K562 (cell line): ENCODE results near the gene PACSIN1. TPM values are rescaled to one million over a fixed set of nuclear protein-coding genes. Genes with fewer than 3 reads are reported as not detected.

Experiments
- ATAC-seq: fragments of 200-7000 bp; cut with Tn5 transposase; 3 replicates; pipeline ENCODE4 v1.9.1; 2020; ENCODE audit warnings: moderate library complexity
- BruUV-seq: library from RNA; stranded (reverse); fragments of 400-500 nt; replicated peaks from 2 replicates; lab custom pipeline; 2021; lab: Mats Ljungman, UMichigan
- CTCF ChIA-PET: fragments of 300-600 bp; formaldehyde crosslinking; extraction: SDS; loops from one replicate; lab custom pipeline; 2021; ENCODE audit warnings: low intra/inter-chr PET ratio; lab: Yijun Ruan, JAX
- POLR2A ChIA-PET: fragments of 300-600, 350-650 bp; sonication (Branson Sonifier 250); formaldehyde crosslinking; extraction: SDS; loops from one replicate; lab custom pipeline; 2021; ENCODE audit warnings: antibody characterized with exemption, inconsistent platforms; lab: Yijun Ruan, JAX
- DNase-seq, 4 experiments: peaks; one replicate each; pipeline versions ENCODE4 v3.0.0 to v3.0.0-alpha.2; 2011 to 2018; ENCODE audit warnings: low spot score in 3 of 4, mixed read lengths in 3 of 4; ENCODE audit errors: extremely low read depth in 1 of 4
- FAIRE-seq: peaks from 2 replicates; lab custom pipeline; 2011; peaks lifted over from hg19 to GRCh38; lab: Jason Lieb, UNC
- H2AFZ ChIP-seq: 2 replicates; pipeline ENCODE4 v1.6.0; 2011; ENCODE audit warnings: low read depth, low read length, control low read depth, inconsistent platforms
- H3K27ac ChIP-seq: fragments of 200-600 bp; 3 replicates; pipeline ENCODE4 v1.8.0; 2011; ENCODE audit warnings: low read depth, mild to moderate bottlenecking, control low read depth, inconsistent platforms, low read length, moderate library complexity, mixed read lengths; ENCODE audit errors: extremely low read depth
- H3K27me3 ChIP-seq, 2 experiments: fragments of 300-600 bp in 1 of 2; 2 replicates in 1 of 2; 3 replicates in 1 of 2; pipeline versions ENCODE4 v1.6.0 to v1.8.0; 2011; ENCODE audit warnings: inconsistent platforms in 2 of 2, low read length in 2 of 2, mild to moderate bottlenecking in 1 of 2, mixed read lengths in 1 of 2, moderate library complexity in 1 of 2; ENCODE audit not compliant: control insufficient read depth in 2 of 2, insufficient read depth in 2 of 2
- H3K36me3 ChIP-seq: fragments of 300-600 bp; 3 replicates; pipeline ENCODE4 v1.8.0; 2011; ENCODE audit warnings: mild to moderate bottlenecking, low read length, inconsistent platforms; ENCODE audit not compliant: control insufficient read depth, insufficient read depth
- H3K4me1 ChIP-seq, 2 experiments: fragments of 200-600 bp in 1 of 2; replicated peaks in 1 of 2; 2 replicates in 1 of 2; 3 replicates in 1 of 2; pipeline versions ENCODE4 v1.5.1 to v1.8.0; 2011; ENCODE audit warnings: inconsistent platforms in 2 of 2, low read length in 2 of 2, mild to moderate bottlenecking in 1 of 2, mixed read lengths in 1 of 2, moderate library complexity in 1 of 2; ENCODE audit not compliant: control insufficient read depth in 2 of 2, insufficient read depth in 2 of 2
- H3K4me2 ChIP-seq: 2 replicates; pipeline ENCODE4 v1.6.1; 2011; ENCODE audit warnings: low read length, control low read depth, inconsistent platforms, mixed read lengths; ENCODE audit not compliant: insufficient read depth
- H3K4me3 ChIP-seq: fragments of 200-600 bp; sonication (generic), shearing (Covaris generic); 2 replicates; pipeline ENCODE4 v1.5.1; 2016; ENCODE audit warnings: control low read depth, inconsistent platforms
- H3K79me2 ChIP-seq: fragments of 200-600 bp; 3 replicates; pipeline ENCODE4 v1.8.0; 2011; ENCODE audit warnings: low read length, inconsistent platforms; ENCODE audit not compliant: control insufficient read depth, insufficient read depth
- H3K9ac ChIP-seq, 2 experiments: 2 replicates each; pipeline versions ENCODE4 v1.6.0 to v1.6.1; 2011; ENCODE audit warnings: low read depth in 2 of 2, low read length in 2 of 2, control low read depth in 1 of 2, inconsistent platforms in 1 of 2, mild to moderate bottlenecking in 1 of 2, mixed read lengths in 1 of 2; ENCODE audit not compliant: insufficient read depth in 1 of 2
- H3K9me1 ChIP-seq: one replicate; pipeline ENCODE4 v1.6.0; 2011; ENCODE audit warnings: inconsistent platforms, mild to moderate bottlenecking, low read length, moderate library complexity; ENCODE audit not compliant: control insufficient read depth, insufficient read depth
- H3K9me3 ChIP-seq: replicated peaks from 2 replicates; pipeline ENCODE4 v1.5.1; 2011; ENCODE audit warnings: low read depth, low read length, inconsistent platforms; ENCODE audit not compliant: control insufficient read depth, insufficient read depth
- H4K20me1 ChIP-seq: replicated peaks from 2 replicates; pipeline ENCODE4 v1.6.1; 2011; ENCODE audit warnings: low read length, inconsistent platforms, mixed read lengths; ENCODE audit not compliant: control insufficient read depth, insufficient read depth
- NFIC ChIP-seq: fragments of 450-650 bp; IDR thresholded peaks from 2 replicates; pipeline ENCODE4 v1.6.1; 2017; ENCODE audit warnings: mild to moderate bottlenecking, inconsistent platforms
- NFXL1 ChIP-seq: fragments of 450-650 bp; formaldehyde crosslinking; IDR thresholded peaks from 2 replicates; pipeline ENCODE4 v1.4.0; 2021; ENCODE audit warnings: mild to moderate bottlenecking
- RBM34 ChIP-seq: fragments of 200-400 bp; formaldehyde crosslinking; IDR thresholded peaks from 2 replicates; pipeline ENCODE4 v1.6.1; 2018; ENCODE audit warnings: low read length, borderline replicate concordance; ENCODE audit not compliant: insufficient read depth
- THAP7 ChIP-seq: fragments of 250-450 bp; sonication (Bioruptor Pico); IDR thresholded peaks from 2 replicates; pipeline ENCODE4 v1.5.0; 2021
- ZBTB7A ChIP-seq: IDR thresholded peaks from 2 replicates; pipeline ENCODE4 v1.6.1; 2011; ENCODE audit warnings: low read depth, mild to moderate bottlenecking, low read length, moderate library complexity, borderline replicate concordance; ENCODE audit not compliant: control insufficient read depth
- ZNF318 ChIP-seq, 2 experiments: fragments of 450-650 bp; IDR thresholded peaks; 2 replicates each; pipeline ENCODE4 v1.6.1; 2016; ENCODE audit warnings: mild to moderate bottlenecking in 2 of 2, borderline replicate concordance in 1 of 2, low read depth in 1 of 2, moderate library complexity in 1 of 2
- ZZZ3 ChIP-seq: fragments of 450-650 bp; IDR thresholded peaks from 2 replicates; pipeline ENCODE4 v1.6.1; 2016; ENCODE audit warnings: antibody characterized with exemption, mild to moderate bottlenecking, moderate library complexity
- WGBS: fragments of 100-300 bp; shearing (Covaris generic); methylation state at CpG from one replicate; pipeline ENCODE4 v1.1.6; 2016; ENCODE audit warnings: low coverage, mixed read lengths; ENCODE audit not compliant: insufficient coverage; ENCODE audit errors: missing lambda C conversion rate; 5-methylcytosine and 5-hydroxymethylcytosine counted together
- in situ Hi-C: fragments of 300-500 bp; cut with MboI; formaldehyde crosslinking; loops from 4 replicates; pipeline ENCODE4 v1.15.0; 2018; ENCODE audit warnings: inconsistent platforms, mixed read lengths
- intact Hi-C: fragments of 100-400 bp; cut with micrococcal nuclease; formaldehyde crosslinking; loops from 2 replicates; pipeline ENCODE4 v1.14.2; 2022
- polyA plus RNA-seq, 8 experiments: library from polyadenylated mRNA; depleted of rRNA in 4 of 8; stranded (reverse) in 5 of 8; unstranded in 3 of 8; fragments of >200 nt; fragmentation: Nextera tagmentation in 2 of 8; fragmentation: Illumina TruSeq in 1 of 8; extraction: Ambion mirVana in 2 of 8; extraction: Trizol in 1 of 8; gene quantifications; 2 replicates each; pipeline versions ENCODE4 v1.2.1 to v1.2.3, GENCODE V29; 2011 to 2014; ENCODE audit warnings: inconsistent platforms in 1 of 8, missing spikeins in 1 of 8
- total RNA-seq, 7 experiments: library from RNA; depleted of rRNA in 6 of 7; stranded (reverse); fragments of >200 nt in 6 of 7; fragmentation: Illumina TruSeq in 2 of 7; extraction: Trizol in 2 of 7; gene quantifications; 2 replicates each; pipeline versions ENCODE4 v1.2.1 to v1.2.3, GENCODE V29; 2011 to 2021; ENCODE audit warnings: low replicate concordance in 1 of 7

PACSIN1 gene
- total and polyA plus RNA-seq, 9 of the 15 experiments (the other 6 are each of a cell fraction or from before 2014, with no cell fraction given), result 0.01 to 1.7 (median 0.45) TPM

- Histone ChIP-seq H2AFZ (no peak overlapping the region; the same call in 1 of the 2 replicates), H4K20me1 (no peaks in the 10 kb centered on the region; the same call in 1 of the 2 replicates), H3K27ac (no peak overlapping the region), H3K4me2 (no peak overlapping the region), H3K4me3 (no peak overlapping the region), H3K9me3 (no peaks in the 10 kb centered on the region), H3K9ac (peak overlapping the region in 1 of 2 experiments; percentile 5; a peak in 2 of 4 replicates), H3K79me2 (no peaks in the 10 kb centered on the region), H3K4me1 (peaks cover 19 to 69% of the 10 kb centered on the region in 2 experiments), H3K9me1 (no peaks in the 10 kb centered on the region), H3K27me3 (no peaks in the 10 kb centered on the region), H3K36me3 (no peaks in the 10 kb centered on the region)
- no peak for FAIRE-seq
- BruUV-seq, result no TSS peak
- ChIA-PET CTCF (interaction anchor here (1.2 kb wide), 1 partner anchor 90 kb away, joined by 3 read pairs; no protein-coding TSS in a partner anchor), POLR2A (interaction anchor here (0.7 kb wide), 1 partner anchor 28 kb away, joined by 3 read pairs; no protein-coding TSS in a partner anchor)
- no peak for DNase-seq
- ATAC-seq, result no peak; the same call in 2 of the 3 replicates
- intact Hi-C loops (no loop called here), in situ Hi-C loops (no loop called here)
- 54% methylated on average over 2 of the region's 2 CpGs for WGBS
- TF ChIP-seq ZBTB7A (0 out of 2 replicates have a peak, but pooled peaks have one; percentile 12), ZZZ3 (no peak), NFIC (peak; percentile 60), NFXL1 (no peak), THAP7 (CRISPR knock-in tag) (no peak), RBM34 (no peak), ZNF318 (IDR thresholded peaks at IDR 0.05; ENCODE audit: borderline replicate concordance in 1 of 2, low read depth in 1 of 2) (no peak)
Measured at GRCh38 chr6:34549804-34550202, 83.9 kb downstream of the PACSIN1 start.
